Skeletal muscle tissue (tissue), 5 donors: Measurements from ENCODE around the gene ANP32E. TPM values are rescaled to one million over a fixed set of nuclear protein-coding genes. Genes with fewer than 3 reads are reported as not detected.
A peak's percentile ranks its signal among the peaks of the same experiment; 100 is the strongest.

Experiments
- H3K27ac ChIP-seq: one replicate; pipeline ENCODE4 v1.7.0; 2013; ENCODE audit warnings: mild to moderate bottlenecking, low read depth, low read length, inconsistent platforms
- H3K27me3 ChIP-seq, 3 donors: one replicate each; pipeline ENCODE4 v1.7.0; 2013; ENCODE audit warnings: low read length in 3 of 3; ENCODE audit not compliant: control insufficient read depth in 3 of 3, insufficient read depth in 3 of 3
- H3K36me3 ChIP-seq, 3 donors: one replicate each; pipeline ENCODE4 v1.7.0; 2013; ENCODE audit warnings: low read length in 3 of 3; ENCODE audit not compliant: control insufficient read depth in 3 of 3, insufficient read depth in 3 of 3
- H3K4me1 ChIP-seq, 3 donors: one replicate each; pipeline ENCODE4 v1.7.0; 2013; ENCODE audit warnings: low read length in 3 of 3, mild to moderate bottlenecking in 3 of 3; ENCODE audit not compliant: control insufficient read depth in 3 of 3, insufficient read depth in 3 of 3
- H3K4me3 ChIP-seq, 3 donors: one replicate each; pipeline ENCODE4 v1.7.0; 2013; ENCODE audit warnings: low read length in 3 of 3
- H3K9ac ChIP-seq, 3 donors: one replicate each; pipeline ENCODE4 v1.7.0; 2013; ENCODE audit warnings: low read length in 3 of 3, mild to moderate bottlenecking in 3 of 3, moderate library complexity in 2 of 3, low read depth in 1 of 3
- H3K9me3 ChIP-seq, 3 donors: one replicate each; pipeline ENCODE4 v1.7.0; 2013; ENCODE audit warnings: low read length in 3 of 3; ENCODE audit not compliant: control insufficient read depth in 3 of 3
- small RNA-seq: library from RNA; depleted of rRNA; stranded (forward); fragments of <200 nt; gene quantifications from one replicate; pipeline ENCODE3, GENCODE V24; 2014
- total RNA-seq: library from RNA; depleted of rRNA; stranded (reverse); fragments of >200 nt; gene quantifications from one replicate; pipeline ENCODE4 v1.2.3, GENCODE V29; 2014
- donor health status: Osteomylitis.

Gene ANP32E
- total RNA-seq, 1 donor from 2014 or later, result 18.8 TPM

DNA sequence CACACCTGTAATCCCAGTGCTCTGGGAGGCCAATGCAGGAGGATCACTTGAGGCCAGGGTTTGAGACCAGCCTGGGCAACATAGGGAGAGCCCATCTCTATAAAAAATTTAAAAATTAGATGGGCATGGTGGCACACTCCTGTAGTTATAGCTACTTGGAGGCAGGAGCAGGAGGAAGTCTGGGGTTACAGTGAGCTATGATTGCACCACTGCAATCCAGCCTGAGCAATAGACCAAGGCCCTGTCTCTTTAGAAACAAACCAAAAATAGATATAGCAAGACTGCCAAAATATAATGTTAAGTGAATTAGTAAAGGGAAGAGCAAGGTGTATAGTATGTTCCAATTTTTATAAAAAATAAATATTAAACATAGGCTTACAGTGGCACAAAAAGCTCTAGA is 57.4 kb downstream of the ANP32E start:
- Histone ChIP-seq H3K27ac (no peak overlapping the region), H3K4me1 (no peaks in the 10 kb centered on the region)

DNA sequence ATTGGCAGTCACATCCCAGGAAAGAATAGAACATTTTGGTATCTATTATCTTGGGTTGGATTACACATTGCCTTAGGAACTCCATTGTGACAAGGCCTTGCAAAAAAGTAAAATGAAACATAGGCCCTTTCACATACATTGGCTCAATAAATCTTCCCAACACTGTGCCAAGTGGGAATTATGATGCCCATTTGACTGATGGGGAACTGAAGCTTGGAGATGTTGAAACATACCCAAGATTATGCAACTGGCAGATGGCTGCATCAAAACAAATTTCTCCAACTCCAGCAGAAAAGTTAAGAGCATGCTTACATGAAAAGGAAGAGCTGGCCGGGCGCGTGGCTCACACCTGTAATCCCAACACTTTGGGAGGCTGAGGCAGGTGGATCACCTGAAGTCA is 59.3 kb downstream of the ANP32E start:
- no peak overlapping the region for H3K4me3 ChIP-seq
- no peak overlapping the region for H3K27ac ChIP-seq
- H3K4me1 ChIP-seq, result no peaks in the 10 kb centered on the region
- H3K9ac ChIP-seq, result no peak overlapping the region
- no peaks in the 10 kb centered on the region for H3K9me3 ChIP-seq
- no peaks in the 10 kb centered on the region for H3K27me3 ChIP-seq
- H3K36me3 ChIP-seq, result no peaks in the 10 kb centered on the region

More for the DNA sequence above, 57.4 kb downstream of the ANP32E start:
- H3K27me3 ChIP-seq, result no peaks in the 10 kb centered on the region
- H3K9ac ChIP-seq, result no peak overlapping the region
- no peak overlapping the region for H3K4me3 ChIP-seq
- no peaks in the 10 kb centered on the region for H3K9me3 ChIP-seq
- no peaks in the 10 kb centered on the region for H3K36me3 ChIP-seq

DNA sequence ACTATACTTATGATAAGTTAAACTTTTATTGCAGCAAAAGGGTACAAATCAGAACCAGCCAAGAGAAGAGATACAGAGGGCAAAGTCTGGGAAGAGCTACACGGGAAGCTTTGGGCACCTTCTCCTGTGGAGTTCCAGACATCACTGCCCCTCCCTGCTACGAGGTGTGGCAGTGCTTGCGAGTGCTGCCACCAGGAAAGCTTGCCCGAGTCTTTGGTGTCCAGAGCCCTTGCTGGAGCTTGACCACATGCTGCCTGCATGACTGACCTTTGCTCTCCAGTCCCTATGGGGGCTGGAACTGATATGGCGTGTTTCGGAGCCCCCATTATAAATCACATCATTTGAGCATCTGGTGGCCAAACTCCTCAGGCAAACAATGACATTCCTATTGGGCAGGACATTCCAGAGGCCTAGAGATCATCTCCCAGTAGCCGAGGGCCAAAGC is 62.7 kb downstream of the ANP32E start:
- no peak overlapping the region for H3K27ac ChIP-seq
- no peak overlapping the region for H3K4me3 ChIP-seq
- no peaks in the 10 kb centered on the region for H3K4me1 ChIP-seq
- H3K27me3 ChIP-seq, result no peaks in the 10 kb centered on the region
- no peaks in the 10 kb centered on the region for H3K36me3 ChIP-seq
- H3K9ac ChIP-seq, result no peak overlapping the region
- H3K9me3 ChIP-seq, result no peaks in the 10 kb centered on the region

DNA sequence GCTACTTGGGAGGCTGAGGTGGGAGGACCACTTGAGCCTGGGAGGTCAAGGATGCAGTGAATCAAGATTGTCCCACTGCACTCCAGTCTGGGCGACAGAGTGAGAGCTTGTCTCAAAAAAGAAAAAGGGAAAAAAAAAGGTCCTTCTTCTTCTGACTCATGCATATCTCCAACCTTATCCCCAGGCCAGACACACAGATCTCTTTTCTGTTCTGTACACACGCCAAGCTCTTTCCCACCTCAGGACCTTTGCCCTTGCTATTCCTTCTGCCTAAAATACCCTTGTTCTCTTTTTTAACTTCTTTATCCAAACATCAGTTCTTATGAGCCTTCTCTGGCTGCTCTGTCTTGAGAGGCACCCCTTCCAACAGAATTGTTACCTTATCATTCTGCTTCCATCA is 64.1 kb downstream of the ANP32E start:
- H3K9ac ChIP-seq, result no peak overlapping the region
- H3K9me3 ChIP-seq, result no peaks in the 10 kb centered on the region
- no peaks in the 10 kb centered on the region for H3K4me1 ChIP-seq
- no peaks in the 10 kb centered on the region for H3K27me3 ChIP-seq
- H3K4me3 ChIP-seq, result no peak overlapping the region
- H3K27ac ChIP-seq, result no peak overlapping the region
- H3K36me3 ChIP-seq, result no peaks in the 10 kb centered on the region

DNA sequence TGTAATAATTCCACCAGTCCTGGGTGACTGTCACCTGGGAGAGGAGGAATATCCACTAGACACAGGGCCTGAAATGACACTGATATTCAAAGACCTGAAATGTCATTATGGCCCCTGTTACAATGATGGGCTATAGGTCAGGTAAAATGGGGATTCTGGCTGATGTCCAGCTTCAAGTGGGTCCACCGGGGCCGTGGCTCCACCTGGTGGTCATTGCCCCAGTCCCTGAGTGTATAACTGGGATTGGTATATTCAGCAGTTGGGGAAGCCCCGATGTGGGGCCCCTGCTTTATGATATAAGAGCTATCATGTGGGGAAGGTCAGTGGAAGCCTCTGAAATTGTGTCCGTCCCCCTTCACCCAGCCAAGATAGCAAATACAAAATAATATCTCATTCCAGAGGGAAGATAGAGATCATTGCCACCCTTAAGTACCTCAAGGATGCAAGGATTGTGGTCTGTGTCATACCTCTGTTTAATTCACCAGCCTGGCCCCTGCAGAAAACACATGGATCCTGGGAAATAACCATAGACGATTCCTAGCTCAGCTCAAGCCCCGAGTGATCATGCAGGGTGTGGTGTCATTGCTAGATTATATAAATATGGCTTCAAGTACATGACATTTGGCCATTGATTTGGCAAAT is 66.8 kb downstream of the ANP32E start:
- Histone ChIP-seq H3K9ac (peak overlapping the region in 1 of 3 donors; percentile 50), H3K4me1 (peaks cover under 1 to 6% (median 4%) of the 10 kb centered on the region in 3 donors), H3K4me3 (no peak overlapping the region), H3K9me3 (no peaks in the 10 kb centered on the region), H3K27me3 (no peaks in the 10 kb centered on the region), H3K36me3 (no peaks in the 10 kb centered on the region), H3K27ac (no peak overlapping the region)

Small RNA genes within 50 kb of the gene (small RNA-seq; reads per million reads assigned to genes)
- not detected for gene RN7SL480P
- gene RNU2-17P, result 5.0 reads per million, percentile 90 among the genes with 10 or more reads in this experiment

Other genes with a start within 250 kb of the ANP32E start
- 15.7 TPM for gene OTUD7B, start 225.4 kb downstream of the ANP32E start, total RNA-seq
- gene VPS45, start 168.3 kb downstream of the ANP32E start, total RNA-seq, result 41.2 TPM
- gene PLEKHO1, start 86.2 kb downstream of the ANP32E start, total RNA-seq, result 70.5 TPM
- gene CA14, start 21.7 kb upstream of the ANP32E start, total RNA-seq, result 2.1 TPM
- 99.2 TPM for gene APH1A, start 32.9 kb upstream of the ANP32E start, total RNA-seq
- 54.8 TPM for gene C1orf54, start 36.7 kb upstream of the ANP32E start, total RNA-seq
- 2.1 TPM for gene CIART, start 46.4 kb upstream of the ANP32E start, total RNA-seq
- 37.6 TPM for gene MRPS21, start 57.7 kb upstream of the ANP32E start, total RNA-seq
- gene PRPF3, start 85.4 kb upstream of the ANP32E start, total RNA-seq, result 35.0 TPM
- 12.0 TPM for gene RPRD2, start 128.0 kb upstream of the ANP32E start, total RNA-seq